ENCODE data around the gene PTPRO.
A peak's percentile ranks its signal among the peaks of the same experiment; 100 is the strongest.

The PTPRO gene

DNA sequence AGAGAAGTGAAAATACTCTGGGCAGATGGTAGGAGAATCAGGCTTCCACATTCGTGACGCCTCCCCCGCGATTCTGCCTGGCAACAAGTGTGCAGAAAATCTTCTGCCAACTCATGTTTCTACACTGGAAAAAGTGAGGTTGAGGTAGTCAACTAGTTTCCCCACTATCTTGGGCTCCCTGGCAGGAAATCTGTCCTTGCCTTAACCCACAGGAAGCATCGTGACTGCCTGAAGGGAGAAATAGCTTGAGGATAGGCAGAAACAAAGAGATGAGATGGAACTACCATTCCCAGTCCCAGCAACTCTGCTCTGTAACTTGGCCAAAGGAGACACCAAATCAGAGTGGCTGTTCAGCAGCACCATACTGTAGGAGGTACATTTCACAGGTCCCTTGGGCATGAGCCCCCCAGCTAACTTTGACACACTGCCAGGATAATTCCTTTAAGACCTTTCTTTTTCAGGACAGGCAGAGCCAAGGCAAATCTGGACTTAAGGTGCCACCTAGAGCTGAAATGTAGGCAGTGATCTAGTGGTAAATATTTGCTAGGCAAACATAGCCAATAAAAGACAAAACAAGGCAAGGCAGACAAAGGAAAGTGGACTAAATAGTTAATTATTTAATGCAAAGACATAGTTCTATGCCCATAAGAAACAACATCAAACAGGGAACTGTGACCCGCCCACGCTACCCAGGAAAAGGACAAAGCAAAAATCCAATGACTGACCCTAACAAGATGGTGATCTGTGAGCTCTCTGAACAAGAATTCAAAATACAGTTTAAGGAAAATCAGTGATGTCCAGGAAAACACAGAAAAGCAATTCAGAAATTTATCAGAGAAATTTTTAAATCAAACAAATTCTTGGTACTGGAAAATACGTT, 205.1 kb downstream of the PTPRO start:
- no peak for DNase-seq

DNA sequence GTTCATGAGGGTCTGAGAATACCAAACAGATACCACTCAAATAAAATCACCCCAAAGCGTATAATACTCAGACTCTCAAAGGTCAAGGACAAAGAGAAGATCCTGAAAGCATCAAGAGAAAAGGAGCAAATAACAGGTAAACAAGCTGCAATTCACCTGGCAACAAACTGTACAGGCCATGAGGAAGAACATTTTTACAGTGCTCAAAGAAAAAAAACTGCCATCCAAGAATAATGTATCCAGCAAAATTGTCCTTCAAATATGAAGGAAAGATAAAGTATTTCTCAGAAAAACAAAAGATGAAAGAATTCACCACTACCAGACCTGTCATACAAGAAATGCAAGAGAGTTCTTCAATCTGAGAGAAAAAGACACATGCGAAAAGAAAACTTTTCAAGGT, 206.4 kb downstream of the PTPRO start:
- DNase-seq = no peak

DNA sequence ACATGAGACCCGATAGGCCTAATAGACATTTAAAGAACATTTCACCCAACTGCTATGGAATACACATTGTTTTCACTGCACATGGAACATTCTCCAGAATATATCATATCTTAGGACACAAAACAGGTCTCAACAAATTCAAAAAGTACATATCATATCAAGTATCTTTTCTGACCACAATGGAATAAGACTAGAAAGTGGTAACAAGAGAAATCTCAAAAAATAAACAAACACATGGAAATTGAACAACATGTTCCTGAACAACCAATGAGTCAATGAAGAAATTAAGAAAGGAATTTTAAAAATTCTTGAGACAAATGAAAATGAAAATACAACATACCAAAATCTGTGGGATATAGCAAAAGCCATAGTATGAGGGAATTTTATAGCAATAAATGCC, 208.1 kb downstream of the PTPRO start:
- no peak for DNase-seq

DNA sequence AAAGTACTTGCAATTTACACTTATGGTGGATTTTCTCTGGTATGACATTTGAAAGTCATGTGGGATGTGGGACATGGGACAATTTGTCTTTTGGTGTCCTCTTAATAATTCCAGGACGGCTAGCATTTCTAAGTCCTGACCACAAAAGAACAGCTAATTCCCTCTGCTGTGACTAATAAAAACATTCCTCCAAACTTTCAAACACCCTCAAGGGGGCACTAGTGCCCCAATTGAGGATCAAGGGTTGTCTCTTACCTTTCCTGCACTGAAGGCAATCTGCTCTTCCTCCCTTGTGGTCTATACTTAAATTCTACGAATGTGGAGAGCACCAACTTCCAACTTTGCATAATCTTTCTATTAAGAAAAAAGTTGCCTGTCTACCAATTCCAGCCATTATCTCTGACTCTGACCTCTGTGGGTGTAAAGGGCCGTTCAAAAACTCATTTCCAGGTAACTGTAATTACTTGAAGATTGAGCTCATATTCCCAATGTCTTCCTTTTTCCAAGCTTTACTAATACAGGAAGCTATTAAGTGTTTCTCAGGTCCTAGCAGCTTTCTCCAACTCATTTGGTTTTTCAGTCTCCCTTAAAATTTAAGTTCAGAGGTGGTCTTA, 210.2 kb downstream of the PTPRO start:
- DNase-seq = peak in 2 of 3 experiments; percentile 19 to 53

- no peak for DNase-seq
These were observed 212.0 kb downstream of the PTPRO start for GRCh38 chr12:15534322-15534721.

DNA sequence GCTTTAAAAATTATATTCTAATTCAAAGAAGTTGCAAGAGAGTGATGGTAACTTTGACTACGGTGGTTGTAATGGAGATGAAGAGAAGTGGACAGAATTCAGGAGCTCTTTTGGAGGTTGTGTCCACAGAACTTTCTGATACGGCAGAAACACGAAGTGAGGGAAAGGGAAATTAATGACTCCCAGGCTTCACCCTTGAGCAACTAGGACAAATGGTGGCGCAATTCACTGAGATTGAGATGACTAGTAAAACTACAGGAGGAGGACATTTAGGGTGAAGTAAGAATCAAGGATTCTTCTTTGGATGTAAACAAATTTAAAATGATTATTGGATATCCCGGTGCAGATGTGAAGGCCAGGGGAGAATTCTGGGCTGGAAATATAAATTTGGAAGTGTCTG, 212.6 kb downstream of the PTPRO start:
- no peak for DNase-seq

- DNase-seq = no peak
These were observed 213.1 kb downstream of the PTPRO start for GRCh38 chr12:15535352-15535781.

GRCh38 chr12:15536446-15536845, 214.1 kb downstream of the PTPRO start:
- peak in 1 of 3 experiments; percentile 13 for DNase-seq

DNA sequence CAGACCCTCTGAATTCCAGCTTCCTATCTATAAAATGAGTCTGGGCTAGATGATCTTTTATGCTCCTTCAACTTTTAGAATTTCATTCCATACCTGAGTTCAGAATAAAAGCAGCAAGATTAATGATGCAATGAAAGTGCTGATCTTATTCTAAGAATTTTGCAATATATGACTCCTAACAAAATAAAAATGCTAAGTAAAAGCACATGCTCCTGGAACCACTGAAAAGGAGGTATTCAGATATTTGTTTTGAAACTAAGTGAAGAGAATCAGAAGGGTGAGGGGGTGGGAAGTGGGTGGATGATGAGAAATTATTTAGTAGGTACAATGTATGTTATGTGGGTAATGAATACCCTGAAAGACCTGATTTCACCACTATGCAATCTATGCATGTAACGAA, 216.6 kb downstream of the PTPRO start:
- no peak for DNase-seq

- no peak for DNase-seq
These were observed 217.7 kb downstream of the PTPRO start for GRCh38 chr12:15540005-15540404.

GRCh38 chr12:15540469-15540872, 218.2 kb downstream of the PTPRO start:
- DNase-seq = no peak

GRCh38 chr12:15541996-15542631, 219.8 kb downstream of the PTPRO start:
- no peak for DNase-seq

- no peak for DNase-seq
These were observed 221.0 kb downstream of the PTPRO start for GRCh38 chr12:15543347-15543746.

DNA sequence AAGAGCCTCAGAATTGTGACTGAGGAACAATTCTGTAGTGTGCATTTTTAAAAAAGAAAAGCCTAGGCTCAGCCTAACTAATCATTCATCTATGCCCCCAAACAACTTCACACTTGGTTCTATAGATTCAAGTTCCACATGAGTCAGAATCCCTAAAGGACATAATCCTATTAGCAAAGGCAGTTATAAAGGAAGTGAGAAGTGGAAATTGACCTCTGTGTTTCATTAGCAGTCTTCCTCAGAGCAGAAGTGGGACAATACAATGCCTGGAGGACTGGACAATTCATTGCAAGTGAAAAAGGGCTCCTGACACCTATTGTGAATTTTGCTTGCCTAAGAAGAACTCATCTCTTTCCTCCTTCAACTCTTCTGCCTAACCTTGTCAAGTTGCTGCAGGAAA, 222.3 kb downstream of the PTPRO start:
- no peak for DNase-seq

DNA sequence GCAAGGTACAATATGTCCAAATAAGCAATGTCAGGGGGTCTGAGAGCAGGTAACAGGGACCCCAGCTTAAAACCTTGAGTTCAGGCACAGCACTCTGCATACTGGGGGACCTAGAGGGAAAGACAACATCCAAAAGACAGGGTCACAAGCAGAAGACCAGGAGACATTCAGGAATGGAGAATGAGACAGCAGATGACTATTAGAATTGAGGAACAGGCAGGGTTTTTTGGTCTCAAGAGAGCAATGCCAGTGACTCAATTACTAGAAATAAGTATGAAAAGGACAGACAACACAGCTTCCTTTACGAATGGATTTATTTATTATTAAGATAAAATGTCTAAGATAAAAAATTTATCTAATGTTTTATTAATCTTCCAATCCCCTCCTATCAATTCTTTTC, 223.0 kb downstream of the PTPRO start:
- DNase-seq = no peak

- no peak for DNase-seq
These were observed 223.9 kb downstream of the PTPRO start for GRCh38 chr12:15546102-15546701.

DNA sequence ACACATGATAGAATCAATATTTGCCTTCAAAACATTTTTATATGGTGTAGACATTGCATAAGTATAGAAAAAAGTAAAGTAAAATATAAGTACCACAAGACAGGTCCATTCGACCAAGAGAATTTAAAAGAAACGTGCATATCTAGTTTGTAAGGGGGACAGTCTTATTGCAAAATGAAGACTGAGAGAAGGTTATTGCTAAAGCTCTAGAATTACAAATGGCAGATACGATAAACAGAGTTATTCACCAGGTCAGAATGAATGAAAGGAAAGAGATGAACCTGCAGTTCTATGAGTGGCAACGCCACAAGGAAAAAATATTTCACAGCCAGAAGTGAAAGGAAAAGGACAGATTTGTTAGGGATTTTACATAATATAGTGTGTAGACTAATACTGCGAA, 224.8 kb downstream of the PTPRO start:
- no peak for DNase-seq

GRCh38 chr12:15547691-15548090, 225.4 kb downstream of the PTPRO start:
- DNase-seq = no peak

DNA sequence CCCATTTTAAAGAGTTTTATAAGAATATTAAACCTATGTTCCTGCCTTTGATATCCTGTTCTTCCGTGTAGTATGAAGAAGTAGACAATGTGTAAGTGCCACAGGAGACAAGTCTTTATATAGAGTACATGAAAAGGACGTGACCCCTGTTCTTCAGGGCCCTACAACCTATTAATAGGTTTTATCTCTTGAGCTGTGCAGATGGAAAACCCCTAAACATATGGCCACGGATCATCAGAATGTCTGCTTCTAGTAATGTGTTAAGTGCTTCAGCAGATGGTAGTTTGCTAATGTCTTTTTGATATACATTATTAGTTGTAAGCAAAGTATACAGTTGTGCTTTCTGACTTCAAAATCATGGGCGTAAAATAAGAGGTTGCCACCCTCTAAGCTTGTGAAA, 228.5 kb downstream of the PTPRO start:
- no peak for DNase-seq

DNA sequence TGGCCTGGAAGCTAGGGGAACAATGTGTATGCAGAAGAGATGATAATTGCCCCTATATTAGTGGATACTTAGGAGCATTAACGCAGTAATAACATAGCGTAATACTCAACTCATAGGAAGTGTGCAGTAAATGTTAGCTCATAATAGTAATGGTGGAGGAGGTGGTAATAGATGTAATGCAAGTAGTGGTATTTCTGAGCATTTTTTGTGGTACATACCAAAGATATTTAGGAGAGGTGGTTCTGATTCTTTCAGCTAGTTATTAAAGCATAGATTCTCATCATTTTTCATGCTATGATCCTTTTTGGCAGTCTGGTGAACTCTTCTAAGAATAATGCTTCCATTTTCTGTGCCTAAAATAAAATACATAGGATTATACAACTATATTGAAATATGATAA, 233.1 kb downstream of the PTPRO start:
- DNase-seq = no peak

DNA sequence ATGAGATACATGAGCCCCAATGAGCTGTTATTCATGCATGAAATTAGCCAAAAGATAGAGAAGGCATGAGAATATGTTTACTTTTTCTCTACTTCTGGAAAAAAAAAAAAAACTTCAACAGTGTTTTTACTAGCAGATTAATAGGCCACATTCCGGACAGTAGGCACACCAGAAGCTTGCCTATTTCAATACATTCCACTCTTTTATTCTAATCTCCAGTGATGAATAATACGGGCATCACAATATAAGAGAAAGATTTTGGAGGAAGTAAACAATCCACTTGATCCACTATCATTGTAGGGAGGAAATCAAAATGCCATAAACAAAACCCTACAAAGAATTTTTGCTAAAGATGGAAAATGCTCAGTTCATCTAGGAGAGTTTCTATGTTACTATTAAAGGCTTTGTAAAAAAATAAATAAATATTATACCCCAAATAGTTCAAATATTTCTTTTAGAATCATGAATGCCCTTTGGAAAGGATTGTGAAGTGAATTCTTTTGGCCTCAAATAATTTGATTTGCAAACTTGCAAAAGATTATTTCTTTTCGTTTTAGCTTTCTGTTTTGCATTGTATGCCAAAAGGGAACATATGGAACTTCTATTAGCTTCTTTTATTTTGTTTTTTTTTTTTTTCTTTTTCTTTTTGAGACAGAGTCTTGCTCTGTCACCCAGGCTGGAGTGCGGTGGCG, 234.2 kb downstream of the PTPRO start:
- no peak for DNase-seq

DNA sequence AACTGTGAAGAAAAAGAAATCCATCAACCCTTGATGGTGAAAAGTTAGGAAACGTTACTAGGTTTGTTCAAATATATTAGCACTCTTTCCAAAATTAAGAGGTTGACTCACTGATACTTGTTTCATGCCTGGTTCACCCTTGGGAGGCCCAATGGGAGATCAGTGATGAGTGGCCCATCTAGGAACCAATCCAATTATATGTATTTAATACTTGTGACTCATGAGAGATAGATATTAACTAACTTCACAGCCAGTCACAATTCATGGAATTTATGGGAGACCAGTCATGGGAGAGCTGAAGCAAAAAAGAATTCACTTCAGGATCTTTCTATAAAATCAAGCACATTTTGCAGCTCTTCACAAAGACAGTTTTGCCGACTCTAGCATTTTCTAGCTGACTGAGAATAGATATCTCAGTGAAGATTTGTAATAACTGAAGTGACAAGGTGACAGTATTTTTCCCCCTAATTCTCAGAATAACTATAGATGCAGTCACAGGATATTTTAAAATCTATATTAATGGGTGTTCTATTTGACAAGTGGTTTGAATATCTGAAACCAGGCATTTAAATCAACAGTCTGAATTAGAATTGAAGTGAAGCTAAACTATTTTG, 236.7 kb downstream of the PTPRO start:
- no peak for DNase-seq

DNA sequence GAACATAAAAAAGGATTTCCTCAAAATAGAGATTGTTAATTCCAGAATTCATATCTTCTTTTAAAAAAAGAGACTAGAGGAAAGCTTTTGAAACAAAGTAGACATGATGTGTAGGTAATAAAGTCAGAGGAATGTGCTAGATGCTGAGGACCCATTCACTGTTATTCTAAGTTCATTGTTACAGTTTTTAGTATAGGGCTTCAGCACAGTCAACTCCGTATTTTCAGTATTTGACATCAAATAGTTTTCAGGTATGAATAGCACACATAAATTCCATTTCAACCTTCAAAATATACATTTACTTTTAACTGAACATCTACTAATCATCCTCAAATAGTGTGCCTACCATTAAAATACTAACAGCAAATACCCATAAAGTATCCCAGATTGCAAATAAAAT, 239.1 kb downstream of the PTPRO start:
- no peak for DNase-seq
